Endothelial cell of umbilical vein (primary cell): Measurements from ENCODE around the gene BRWD1. TPM values are rescaled to one million over a fixed set of nuclear protein-coding genes. Genes with fewer than 3 reads are reported as not detected.

ENCODE experiments used
- BruUV-seq: library from RNA; stranded (reverse); fragments of 400-500 nt; replicated peaks from 2 replicates; lab custom pipeline; 2021; lab: Mats Ljungman, UMichigan
- CTCF ChIA-PET: fragments of 300-600, 350-600 bp; sonication (Branson Sonifier 250); formaldehyde crosslinking; loops from one replicate; lab custom pipeline; 2021; ENCODE audit warnings: antibody characterized with exemption, inconsistent platforms; lab: Charles Lee
- POLR2A ChIA-PET: fragments of 300-600, 350-600 bp; sonication (Branson Sonifier 250); formaldehyde crosslinking; loops from one replicate; lab custom pipeline; 2021; ENCODE audit warnings: antibody characterized with exemption, inconsistent platforms; lab: Charles Lee
- DNase-seq: peaks from one replicate; pipeline ENCODE4 v3.0.0-alpha.2; 2011; ENCODE audit warnings: low read depth, low spot score
- FAIRE-seq: peaks from 2 replicates; lab custom pipeline; 2011; peaks lifted over from hg19 to GRCh38; lab: Jason Lieb, UNC
- H2AFZ ChIP-seq: 2 replicates; pipeline ENCODE4 v1.6.0; 2012; ENCODE audit warnings: low read depth, low read length, control low read depth, inconsistent platforms
- H3K27ac ChIP-seq: 2 replicates; pipeline ENCODE4 v1.5.1; 2011; ENCODE audit warnings: low read depth, mild to moderate bottlenecking, control low read depth, low read length, moderate library complexity; ENCODE audit not compliant: insufficient read depth
- H3K27me3 ChIP-seq, 2 experiments: 2 replicates each; pipeline versions ENCODE4 v1.6.0 to v1.6.1; 2011; ENCODE audit warnings: low read length in 2 of 2, mixed read lengths in 1 of 2; ENCODE audit not compliant: control insufficient read depth in 2 of 2, insufficient read depth in 2 of 2
- H3K36me3 ChIP-seq, 2 experiments: 2 replicates in 1 of 2; 3 replicates in 1 of 2; pipeline ENCODE4 v1.5.1; 2011; ENCODE audit warnings: low read length in 2 of 2, mild to moderate bottlenecking in 1 of 2, moderate library complexity in 1 of 2; ENCODE audit not compliant: control insufficient read depth in 2 of 2, insufficient read depth in 2 of 2; ENCODE audit errors: extremely low read depth in 1 of 2
- H3K4me1 ChIP-seq: 3 replicates; pipeline ENCODE4 v1.5.1; 2011; ENCODE audit warnings: mild to moderate bottlenecking, low read length; ENCODE audit not compliant: control insufficient read depth, insufficient read depth; ENCODE audit errors: extremely low read depth
- H3K4me2 ChIP-seq: 2 replicates; pipeline ENCODE4 v1.6.1; 2011; ENCODE audit warnings: low read length, control low read depth, mixed read lengths; ENCODE audit not compliant: insufficient read depth
- H3K4me3 ChIP-seq, 3 experiments: fragments of 200-600 bp in 1 of 3; sonication (generic), shearing (Covaris generic) in 1 of 3; replicated peaks in 1 of 3; 2 replicates each; pipeline ENCODE4 v1.5.1; 2011 to 2016; ENCODE audit warnings: control low read depth in 3 of 3, low read length in 3 of 3, mild to moderate bottlenecking in 2 of 3, inconsistent platforms in 1 of 3, low read depth in 1 of 3, moderate library complexity in 1 of 3; ENCODE audit not compliant: insufficient read depth in 1 of 3
- H3K79me2 ChIP-seq: 2 replicates; pipeline ENCODE4 v1.6.0; 2012; ENCODE audit warnings: low read length, inconsistent platforms; ENCODE audit not compliant: control insufficient read depth, insufficient read depth
- H3K9ac ChIP-seq: replicated peaks from 2 replicates; pipeline ENCODE3; 2011; ENCODE audit warnings: low read length, control low read depth; ENCODE audit not compliant: insufficient read depth; ENCODE audit errors: extremely low read depth
- H3K9me1 ChIP-seq: replicated peaks from 3 replicates; pipeline ENCODE4 v1.6.0; 2011; ENCODE audit warnings: mild to moderate bottlenecking, low read length; ENCODE audit not compliant: control insufficient read depth, insufficient read depth; ENCODE audit errors: extremely low read depth
- H3K9me3 ChIP-seq: replicated peaks from 2 replicates; pipeline ENCODE4 v1.5.1; 2012; ENCODE audit warnings: low read length, inconsistent platforms; ENCODE audit not compliant: control insufficient read depth, insufficient read depth
- H4K20me1 ChIP-seq: replicated peaks from 2 replicates; pipeline ENCODE3; 2011; ENCODE audit warnings: mild to moderate bottlenecking, low read length; ENCODE audit not compliant: control insufficient read depth, insufficient read depth; ENCODE audit errors: extremely low read depth
- CTCF ChIP-seq, 2 donors: IDR thresholded peaks; 1 replicate in 1 of 2; 2 replicates in 1 of 2; pipeline ENCODE4 v1.5.1; 2011; ENCODE audit warnings: low read length in 2 of 2, mild to moderate bottlenecking in 2 of 2, moderate library complexity in 2 of 2, control low read depth in 1 of 2, inconsistent platforms in 1 of 2, low read depth in 1 of 2; ENCODE audit not compliant: insufficient read depth in 1 of 2; ENCODE audit errors: extremely low read depth in 1 of 2
- EZH2 ChIP-seq: IDR thresholded peaks from 2 replicates; pipeline ENCODE4 v1.6.1; 2012; ENCODE audit warnings: borderline replicate concordance, low read depth, mild to moderate bottlenecking, moderate library complexity, low read length, inconsistent platforms; ENCODE audit not compliant: severe bottlenecking
- FOS ChIP-seq: IDR thresholded peaks from 2 replicates; pipeline ENCODE4 v1.6.1; 2011; ENCODE audit warnings: mild to moderate bottlenecking, low read length, moderate library complexity, borderline replicate concordance; ENCODE audit not compliant: insufficient read depth
- GATA2 ChIP-seq: IDR thresholded peaks from 2 replicates; pipeline ENCODE4 v1.7.0; 2011; ENCODE audit warnings: low read depth, mild to moderate bottlenecking, moderate library complexity, mixed read lengths, low read length; ENCODE audit not compliant: insufficient read length, insufficient read depth
- MAX ChIP-seq: IDR thresholded peaks from 2 replicates; pipeline ENCODE4 v1.6.1; 2011; ENCODE audit not compliant: insufficient read depth, insufficient read length
- POLR2A ChIP-seq: IDR thresholded peaks from 2 replicates; pipeline ENCODE4 v1.6.1; 2012; ENCODE audit warnings: low read depth, mild to moderate bottlenecking, control low read depth, low read length
- POLR2AphosphoS5 ChIP-seq: IDR thresholded peaks from 2 replicates; pipeline ENCODE4 v1.6.1; 2012; ENCODE audit warnings: low read depth, mild to moderate bottlenecking, control low read depth, low read length, moderate library complexity; ENCODE audit not compliant: insufficient read depth
- dilution Hi-C: fragments of 300-500 bp; cut with MboI; formaldehyde crosslinking; loops from one replicate; pipeline ENCODE4 v1.15.0; 2019; ENCODE audit warnings: low sequenced_read_pairs; ENCODE audit not compliant: extremely low pct_ligation_motif_present
- intact Hi-C: fragments of 100-400 bp; cut with micrococcal nuclease; formaldehyde crosslinking; loops from one replicate; pipeline ENCODE4 v1.10.0; 2022
- polyA plus RNA-seq, 4 experiments: library from polyadenylated mRNA; depleted of rRNA in 3 of 4; stranded (reverse) in 3 of 4; unstranded in 1 of 4; fragments of >200 nt; gene quantifications; 2 replicates each; pipeline versions ENCODE4 v1.2.1 to v1.2.3, GENCODE V29; 2011 to 2012; ENCODE audit warnings: missing spikeins in 1 of 4
- total RNA-seq: library from RNA; stranded (reverse); gene quantifications from 2 replicates; pipeline ENCODE4 v1.2.3, GENCODE V29; 2021

Gene BRWD1
- total and polyA plus RNA-seq, 2 donors (not counting 3 experiments of a cell fraction or from before 2014, with no cell fraction given) = 6.1 to 33.2 TPM

- CTCF ChIA-PET = interaction anchor here (0.8 to 1.2 kb wide), 2 partner anchors 9 to 73 kb away, joined by 3 to 6 read pairs; no protein-coding TSS in a partner anchor
- dilution Hi-C loops = no loop called here
These were observed 953 bp upstream of the BRWD1 start for GRCh38 chr21:39314143-39315027.

More at GRCh38 chr21:39314143-39315027, 953 bp upstream of the BRWD1 start:
- Histone ChIP-seq H3K27ac (peak overlapping the region; percentile 88), H3K36me3 (no peaks in the 10 kb centered on the region), H4K20me1 (no peaks in the 10 kb centered on the region), H3K4me2 (peak overlapping the region; percentile 66), H2AFZ (peak overlapping the region; percentile 76), H3K79me2 (peaks cover 14% of the 10 kb centered on the region), H3K27me3 (peaks cover 4% of the 10 kb centered on the region in 2 experiments), H3K9me1 (no peaks in the 10 kb centered on the region), H3K9ac (peak overlapping the region; percentile 91), H3K4me3 (peak overlapping the region; percentile 36 to 57 (median 54)), H3K4me1 (peaks cover 12% of the 10 kb centered on the region), H3K9me3 (no peaks in the 10 kb centered on the region)
- TF ChIP-seq MAX (no peak), POLR2A (no peak), EZH2 (no peak), FOS (no peak), POLR2AphosphoS5 (peak; percentile 52), CTCF (IDR thresholded peaks at IDR 0.05; ENCODE audit: extremely low read depth in 1 of 2, insufficient read depth in 1 of 2, low read depth in 1 of 2, low read length in 2 of 2) (no peak), GATA2 (no peak)
- intact Hi-C loops = loop anchor here (1.0 kb wide), 1 partner anchor 131 kb away; the partner anchor contains the start of gene LCA5L
- TSS peak; percentile 66 for BruUV-seq
- POLR2A ChIA-PET = interaction anchor here (1.4 kb wide), 1 partner anchor 34 kb away, joined by 6 read pairs; no protein-coding TSS in a partner anchor
- FAIRE-seq (peak; percentile 87), DNase-seq (peak; percentile 76)
